Measurements from ENCODE around the gene TMEM218. TPM values are rescaled to one million over a fixed set of nuclear protein-coding genes. Genes with fewer than 3 reads are reported as not detected.

TMEM218 gene
- total RNA-seq, 1 donor from 2014 or later = 8.2 TPM

DNA sequence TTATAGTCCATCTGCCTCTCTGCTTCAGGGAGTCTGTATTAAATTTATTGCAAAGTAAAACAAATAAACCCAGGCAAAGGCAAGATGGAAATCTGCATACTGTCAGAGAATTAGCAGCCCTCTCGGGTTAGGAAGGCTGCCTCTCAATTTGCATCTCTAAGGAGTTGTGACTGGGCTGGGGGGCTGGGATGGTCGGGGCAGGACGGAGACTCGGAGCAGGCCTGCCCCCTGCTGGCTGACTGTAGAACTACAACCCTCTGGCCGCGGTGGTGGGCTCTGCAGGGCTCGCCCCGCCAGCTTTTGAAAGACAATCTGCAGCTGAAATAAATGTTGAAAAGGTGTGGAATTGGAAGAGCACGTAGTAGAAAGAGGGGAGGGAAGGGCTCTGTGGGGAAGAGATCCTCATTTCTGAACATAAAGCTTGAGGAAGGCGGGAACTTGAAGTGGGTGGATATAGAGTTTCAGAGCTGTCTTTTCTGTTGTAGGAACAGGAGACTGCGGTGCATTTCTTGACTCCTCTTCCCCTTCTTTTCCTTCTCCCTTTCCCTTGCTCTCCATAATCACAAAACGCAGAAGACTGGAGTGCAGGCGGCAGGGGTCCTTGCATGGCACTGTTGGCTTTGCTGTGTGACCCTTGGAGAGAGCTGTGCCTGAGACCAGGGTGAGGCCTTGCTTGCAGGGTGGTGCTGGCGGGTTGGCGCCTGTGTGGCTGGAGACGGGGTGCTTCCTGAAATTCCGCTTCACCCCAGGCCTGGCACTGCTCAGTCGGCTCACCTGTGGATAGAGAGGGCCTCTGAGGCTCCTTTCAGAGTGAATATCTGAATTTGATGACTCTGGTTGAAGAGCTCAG is 30.5 kb upstream of the TMEM218 start:
- H3K4me3 ChIP-seq (ENCODE audit: low read depth, low read length) = no peak overlapping the region
- TF ChIP-seq, protein P1, sequence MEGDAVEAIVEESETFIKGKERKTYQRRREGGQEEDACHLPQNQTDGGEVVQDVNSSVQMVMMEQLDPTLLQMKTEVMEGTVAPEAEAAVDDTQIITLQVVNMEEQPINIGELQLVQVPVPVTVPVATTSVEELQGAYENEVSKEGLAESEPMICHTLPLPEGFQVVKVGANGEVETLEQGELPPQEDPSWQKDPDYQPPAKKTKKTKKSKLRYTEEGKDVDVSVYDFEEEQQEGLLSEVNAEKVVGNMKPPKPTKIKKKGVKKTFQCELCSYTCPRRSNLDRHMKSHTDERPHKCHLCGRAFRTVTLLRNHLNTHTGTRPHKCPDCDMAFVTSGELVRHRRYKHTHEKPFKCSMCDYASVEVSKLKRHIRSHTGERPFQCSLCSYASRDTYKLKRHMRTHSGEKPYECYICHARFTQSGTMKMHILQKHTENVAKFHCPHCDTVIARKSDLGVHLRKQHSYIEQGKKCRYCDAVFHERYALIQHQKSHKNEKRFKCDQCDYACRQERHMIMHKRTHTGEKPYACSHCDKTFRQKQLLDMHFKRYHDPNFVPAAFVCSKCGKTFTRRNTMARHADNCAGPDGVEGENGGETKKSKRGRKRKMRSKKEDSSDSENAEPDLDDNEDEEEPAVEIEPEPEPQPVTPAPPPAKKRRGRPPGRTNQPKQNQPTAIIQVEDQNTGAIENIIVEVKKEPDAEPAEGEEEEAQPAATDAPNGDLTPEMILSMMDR (conservative IDR thresholded peaks at IDR 0.05; ENCODE audit: low read depth, low read length) = peak; percentile 94
- no peak for DNase-seq (ENCODE audit: low read depth)

DNA sequence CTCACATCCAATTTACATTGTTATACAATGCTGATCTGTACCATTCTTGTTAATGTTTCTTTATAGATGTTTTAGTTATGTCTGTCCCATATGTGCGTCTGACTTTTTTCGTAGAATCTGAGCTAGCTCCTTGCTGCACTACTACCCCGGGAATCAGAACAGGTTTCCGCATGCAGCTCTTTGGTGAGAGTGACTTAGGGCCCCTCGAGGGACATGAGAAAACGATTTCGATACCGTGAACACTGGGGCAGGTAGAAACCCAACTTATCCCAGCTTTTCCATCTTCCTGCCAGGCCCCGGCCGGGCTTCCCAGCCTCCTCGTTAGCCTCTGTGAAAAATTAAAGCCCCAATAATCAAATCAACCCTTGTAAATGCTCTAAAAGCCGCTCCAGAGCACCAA is 29.8 kb upstream of the TMEM218 start:
- TF ChIP-seq, protein P1 (conservative IDR thresholded peaks at IDR 0.05; ENCODE audit: low read depth, low read length) = no peak
- no peak overlapping the region for H3K4me3 ChIP-seq (ENCODE audit: low read depth, low read length)
- no peak for DNase-seq (ENCODE audit: low read depth)

DNA sequence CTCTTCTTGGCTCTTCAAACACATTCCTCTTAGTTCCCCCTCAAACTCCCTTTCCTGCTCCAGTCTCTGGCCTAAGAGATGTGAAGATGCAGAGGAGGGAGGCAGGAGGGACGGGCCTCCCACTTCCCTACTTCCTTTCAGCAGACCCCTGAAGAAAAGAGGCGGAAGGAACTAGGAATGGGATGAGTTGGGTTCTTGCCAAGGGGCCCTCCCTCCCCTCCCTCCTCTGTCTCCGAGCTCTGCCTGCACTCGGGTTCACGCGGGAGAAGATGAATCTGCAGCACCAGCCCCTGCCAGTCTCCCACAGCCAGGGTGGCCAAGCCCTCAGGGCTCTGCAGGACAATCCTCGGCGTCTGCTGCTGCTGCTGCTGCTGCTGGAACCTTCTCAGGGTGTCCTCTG is 28.8 kb upstream of the TMEM218 start:
- no peak overlapping the region for H3K4me3 ChIP-seq (ENCODE audit: low read depth, low read length)
- TF ChIP-seq, protein P1 (conservative IDR thresholded peaks at IDR 0.05; ENCODE audit: low read depth, low read length) = no peak
- no peak for DNase-seq (ENCODE audit: low read depth)

DNA sequence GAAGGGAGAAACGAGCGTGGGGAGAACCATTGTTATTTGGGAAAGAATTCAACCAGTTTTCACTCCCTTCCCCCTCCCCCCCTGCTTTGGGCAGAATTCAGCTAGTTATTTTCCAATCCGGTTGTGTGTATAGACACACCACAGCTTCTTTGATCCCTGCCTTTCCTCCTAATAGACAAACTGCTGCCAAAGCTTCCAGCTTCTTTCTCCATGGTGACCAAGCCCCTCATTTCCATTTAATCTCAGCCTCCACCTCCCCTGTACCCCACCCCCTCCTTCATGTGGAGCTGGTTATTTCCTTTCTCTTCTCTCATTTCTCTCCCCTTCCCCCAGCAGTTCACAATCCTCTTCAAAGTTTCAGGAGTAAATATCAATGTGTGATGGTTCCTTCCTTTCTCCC is 28.4 kb upstream of the TMEM218 start:
- H3K4me3 ChIP-seq (ENCODE audit: low read depth, low read length) = no peak overlapping the region
- DNase-seq (ENCODE audit: low read depth) = no peak
- TF ChIP-seq, protein P1 (conservative IDR thresholded peaks at IDR 0.05; ENCODE audit: low read depth, low read length) = no peak

DNA sequence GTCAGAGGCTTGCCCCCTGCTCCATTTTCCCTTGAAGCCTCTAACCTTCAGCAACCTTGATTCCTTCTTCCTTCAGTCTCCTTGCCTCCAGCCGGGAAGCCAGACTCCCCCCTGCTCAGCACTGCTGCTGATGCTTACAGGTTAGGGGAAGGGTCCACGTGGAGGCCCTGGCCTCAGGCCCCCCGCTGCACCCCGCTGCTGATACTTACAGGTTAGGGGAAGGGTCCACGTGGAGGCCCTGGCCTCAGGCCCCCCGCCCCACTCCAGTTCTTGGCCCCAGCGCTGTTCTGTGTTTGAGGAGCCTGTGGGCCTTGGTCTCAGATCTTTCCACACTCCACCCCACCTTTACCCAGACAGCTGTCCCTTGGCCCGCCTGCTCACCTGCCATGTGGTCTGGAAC is 27.5 kb upstream of the TMEM218 start:
- no peak overlapping the region for H3K4me3 ChIP-seq (ENCODE audit: low read depth, low read length)
- no peak for DNase-seq (ENCODE audit: low read depth)
- TF ChIP-seq, protein P1 (conservative IDR thresholded peaks at IDR 0.05; ENCODE audit: low read depth, low read length) = no peak

DNA sequence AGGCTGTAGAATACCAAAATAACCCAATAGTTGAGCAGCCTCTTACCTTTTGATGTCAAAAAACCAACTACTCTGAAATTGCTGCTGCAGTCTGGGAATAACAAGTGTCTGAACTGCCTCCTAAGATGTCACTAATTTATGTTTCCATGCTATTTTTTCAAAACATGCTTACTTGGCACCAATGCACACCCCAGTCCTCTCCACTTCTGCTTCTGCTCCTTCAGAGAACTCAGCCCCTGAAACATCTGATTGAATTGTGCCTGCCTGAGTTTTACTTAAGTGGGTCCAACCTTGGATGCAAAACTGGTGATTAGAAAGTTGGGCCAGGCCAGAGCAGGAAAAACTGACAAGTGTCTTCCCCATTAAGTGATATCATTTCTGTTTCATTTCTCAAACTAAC is 24.6 kb upstream of the TMEM218 start:
- no peak overlapping the region for H3K4me3 ChIP-seq (ENCODE audit: low read depth, low read length)
- TF ChIP-seq, protein P1 (conservative IDR thresholded peaks at IDR 0.05; ENCODE audit: low read depth, low read length) = no peak
- no peak for DNase-seq (ENCODE audit: low read depth)

DNA sequence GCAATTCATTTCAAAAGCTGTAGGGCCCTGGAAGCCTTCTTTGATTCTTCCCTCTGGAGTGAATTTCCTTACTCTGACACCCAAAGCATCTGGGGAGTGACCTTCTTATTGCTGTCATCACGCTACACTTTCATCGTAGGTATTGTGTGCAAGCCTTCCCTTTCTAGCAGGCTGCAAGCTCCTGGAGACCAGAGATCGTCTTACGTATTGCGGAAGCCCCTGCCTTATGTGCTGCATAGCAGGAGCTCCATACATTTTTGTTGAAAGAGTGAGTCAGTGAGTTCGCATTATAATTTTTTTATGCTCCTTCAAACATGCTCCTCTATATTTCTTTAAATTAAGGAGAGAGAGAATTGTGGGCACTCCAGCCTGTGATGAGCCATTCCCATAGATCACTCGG is 21.2 kb upstream of the TMEM218 start:
- no peak for DNase-seq (ENCODE audit: low read depth)
- TF ChIP-seq, protein P1 (conservative IDR thresholded peaks at IDR 0.05; ENCODE audit: low read depth, low read length) = no peak
- H3K4me3 ChIP-seq (ENCODE audit: low read depth, low read length) = no peak overlapping the region

All from epithelial cell of proximal tubule (primary cell).